ENCODE measurements around the gene WDR62. TPM values are rescaled to one million over a fixed set of nuclear protein-coding genes. Genes with fewer than 3 reads are reported as not detected.

Gene WDR62
- total RNA-seq, 1 experiment from 2014 or later: 32.9 TPM

DNA sequence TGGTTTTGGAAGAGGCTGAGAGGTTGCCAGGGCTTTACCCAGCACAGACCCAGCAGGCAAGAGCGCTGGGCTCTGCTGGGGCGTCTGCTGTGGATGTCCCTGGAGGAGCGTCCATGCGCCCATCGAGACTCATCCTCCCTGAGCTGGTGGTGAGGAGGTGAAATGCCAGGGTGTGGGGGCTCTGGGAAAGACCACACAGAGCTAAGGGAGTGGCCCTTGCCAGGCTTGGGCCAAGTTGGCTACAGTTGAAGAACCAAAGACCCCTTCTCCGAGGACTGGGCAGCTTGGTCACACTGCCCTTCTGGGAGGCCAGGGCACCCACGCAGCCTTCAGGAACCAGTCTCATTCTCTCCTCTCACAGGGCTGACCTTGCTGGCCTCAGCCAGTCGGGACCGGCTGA lies 31.6 kb downstream of the WDR62 start:
- ChIA-PET POLR2A (no interaction called here), CTCF (no interaction called here)
- H3K4me1 ChIP-seq: no peaks in the 10 kb centered on the region
- no peaks in the 10 kb centered on the region for H3K9me3 Mint-ChIP-seq (ENCODE audit: unreplicated experiment)
- H3K4me3 ChIP-seq (ENCODE audit: low read depth, low read length): no peak overlapping the region
- peaks cover 1% of the 10 kb centered on the region for H3K36me3 ChIP-seq (ENCODE audit: control insufficient read depth, insufficient read depth, low read length)
- DNase-seq: no peak
- no peaks in the 10 kb centered on the region for H3K27me3 ChIP-seq (replicated peaks; ENCODE audit: control insufficient read depth, insufficient read depth, low read length)
- no peaks in the 10 kb centered on the region for H3K4me1 Mint-ChIP-seq (ENCODE audit: low read depth, unreplicated experiment)
- BruUV-seq (replicated peaks): no TSS peak
- H3K27ac Mint-ChIP-seq (ENCODE audit: unreplicated experiment): no peak overlapping the region
- H3K9me3 ChIP-seq: no peaks in the 10 kb centered on the region
- H3K27me3 Mint-ChIP-seq (ENCODE audit: insufficient read depth, unreplicated experiment): no peaks in the 10 kb centered on the region
- intact Hi-C loops (cut with micrococcal nuclease; ENCODE audit: unreplicated experiment): no loop called here
- no peak overlapping the region for H3K4me3 Mint-ChIP-seq (ENCODE audit: unreplicated experiment)
- peaks cover 56% of the 10 kb centered on the region for H3K36me3 Mint-ChIP-seq (ENCODE audit: insufficient read depth, unreplicated experiment)
- TF ChIP-seq, protein P1, sequence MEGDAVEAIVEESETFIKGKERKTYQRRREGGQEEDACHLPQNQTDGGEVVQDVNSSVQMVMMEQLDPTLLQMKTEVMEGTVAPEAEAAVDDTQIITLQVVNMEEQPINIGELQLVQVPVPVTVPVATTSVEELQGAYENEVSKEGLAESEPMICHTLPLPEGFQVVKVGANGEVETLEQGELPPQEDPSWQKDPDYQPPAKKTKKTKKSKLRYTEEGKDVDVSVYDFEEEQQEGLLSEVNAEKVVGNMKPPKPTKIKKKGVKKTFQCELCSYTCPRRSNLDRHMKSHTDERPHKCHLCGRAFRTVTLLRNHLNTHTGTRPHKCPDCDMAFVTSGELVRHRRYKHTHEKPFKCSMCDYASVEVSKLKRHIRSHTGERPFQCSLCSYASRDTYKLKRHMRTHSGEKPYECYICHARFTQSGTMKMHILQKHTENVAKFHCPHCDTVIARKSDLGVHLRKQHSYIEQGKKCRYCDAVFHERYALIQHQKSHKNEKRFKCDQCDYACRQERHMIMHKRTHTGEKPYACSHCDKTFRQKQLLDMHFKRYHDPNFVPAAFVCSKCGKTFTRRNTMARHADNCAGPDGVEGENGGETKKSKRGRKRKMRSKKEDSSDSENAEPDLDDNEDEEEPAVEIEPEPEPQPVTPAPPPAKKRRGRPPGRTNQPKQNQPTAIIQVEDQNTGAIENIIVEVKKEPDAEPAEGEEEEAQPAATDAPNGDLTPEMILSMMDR (IDR thresholded peaks at IDR 0.05; ENCODE audit: insufficient read depth in 1 of 2, low read depth in 1 of 2, low read length in 1 of 2, severe bottlenecking in 1 of 2, unreplicated experiment in 1 of 2): no peak

DNA sequence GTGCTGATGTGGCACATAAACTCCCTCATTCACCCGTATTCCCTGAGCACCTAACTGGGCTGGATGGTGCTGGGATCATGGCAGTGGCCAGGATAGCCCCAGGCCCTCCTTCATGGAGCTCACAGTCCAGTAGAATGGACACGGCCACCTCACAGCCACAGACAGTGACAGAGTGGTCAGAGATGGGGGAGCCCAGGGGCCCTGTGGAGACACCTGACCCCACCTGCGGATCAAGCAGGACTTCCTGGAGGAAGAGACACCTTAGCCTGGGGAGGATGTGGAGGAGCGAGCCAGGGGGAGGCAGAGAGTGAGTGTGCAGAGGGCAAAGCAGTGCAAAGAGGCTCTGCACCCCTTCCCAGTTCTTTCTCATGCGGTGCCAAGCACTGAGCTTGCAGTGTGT lies 35.1 kb downstream of the WDR62 start:
- peaks cover 1% of the 10 kb centered on the region; the same call in 1 of the 2 replicates for H3K36me3 ChIP-seq (ENCODE audit: control insufficient read depth, insufficient read depth, low read length)
- POLR2A ChIA-PET: no interaction called here

DNA sequence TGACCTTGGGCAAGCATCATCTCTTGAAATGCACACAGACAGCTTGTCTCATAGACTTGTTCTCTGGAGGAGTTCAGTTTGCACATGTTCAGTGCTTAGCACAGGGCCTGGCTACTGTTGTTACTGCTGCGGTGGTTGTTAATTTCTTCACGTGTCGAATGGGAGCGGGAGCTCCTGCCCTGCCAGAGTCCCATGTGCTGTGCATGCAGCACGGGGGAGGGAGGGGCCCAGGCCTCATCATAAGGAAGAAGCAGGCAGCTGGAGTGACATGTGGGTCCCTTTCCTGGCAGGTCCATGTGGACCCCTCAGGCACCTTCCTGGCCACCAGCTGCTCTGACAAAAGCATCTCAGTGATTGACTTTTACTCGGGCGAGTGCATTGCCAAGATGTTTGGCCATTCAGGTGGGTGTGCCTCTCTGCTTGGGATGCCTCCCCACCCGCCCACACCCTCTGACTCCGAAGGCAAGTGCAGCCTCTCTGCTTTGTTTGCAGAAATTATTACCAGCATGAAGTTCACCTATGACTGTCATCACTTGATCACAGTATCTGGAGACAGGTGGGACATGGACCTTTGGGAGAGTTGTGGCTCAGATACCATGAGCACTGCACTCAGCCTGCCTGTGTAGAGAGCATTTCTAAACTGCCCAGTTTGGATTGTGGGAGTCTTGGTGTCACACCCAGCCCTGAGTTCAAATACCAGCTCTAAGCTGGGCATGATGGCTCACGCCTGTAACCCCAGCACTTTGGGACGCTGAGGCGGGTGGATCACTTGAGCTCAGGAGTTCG lies 36.4 kb downstream of the WDR62 start:
- no TSS peak for BruUV-seq (replicated peaks)

More for the DNA sequence above, 35.1 kb downstream of the WDR62 start:
- CTCF ChIA-PET: no interaction called here
- no TSS peak for BruUV-seq (replicated peaks)
- Histone ChIP-seq H3K9me3 (no peaks in the 10 kb centered on the region), H3K4me1 (no peaks in the 10 kb centered on the region), H3K4me3 (ENCODE audit: low read depth, low read length) (no peak overlapping the region), H3K27me3 (replicated peaks; ENCODE audit: control insufficient read depth, insufficient read depth, low read length) (no peaks in the 10 kb centered on the region)
- Mint-ChIP-seq H3K4me1 (ENCODE audit: low read depth, unreplicated experiment) (no peaks in the 10 kb centered on the region), H3K9me3 (ENCODE audit: unreplicated experiment) (no peaks in the 10 kb centered on the region), H3K27ac (ENCODE audit: unreplicated experiment) (no peak overlapping the region), H3K4me3 (ENCODE audit: unreplicated experiment) (no peak overlapping the region), H3K27me3 (ENCODE audit: insufficient read depth, unreplicated experiment) (no peaks in the 10 kb centered on the region), H3K36me3 (ENCODE audit: insufficient read depth, unreplicated experiment) (peaks cover 63% of the 10 kb centered on the region)
- intact Hi-C loops (cut with micrococcal nuclease; ENCODE audit: unreplicated experiment): no loop called here
- no peak for DNase-seq
- TF ChIP-seq, protein P1 (IDR thresholded peaks at IDR 0.05; ENCODE audit: insufficient read depth in 1 of 2, low read depth in 1 of 2, low read length in 1 of 2, severe bottlenecking in 1 of 2, unreplicated experiment in 1 of 2): no peak

More for the DNA sequence above, 36.4 kb downstream of the WDR62 start:
- no peaks in the 10 kb centered on the region for H3K4me1 ChIP-seq
- peaks cover 70% of the 10 kb centered on the region for H3K36me3 Mint-ChIP-seq (ENCODE audit: insufficient read depth, unreplicated experiment)
- ChIA-PET POLR2A (no interaction called here), CTCF (no interaction called here)
- no peak for DNase-seq
- no peak overlapping the region for H3K4me3 Mint-ChIP-seq (ENCODE audit: unreplicated experiment)
- H3K27ac Mint-ChIP-seq (ENCODE audit: unreplicated experiment): no peak overlapping the region
- TF ChIP-seq, protein P1 (IDR thresholded peaks at IDR 0.05; ENCODE audit: insufficient read depth in 1 of 2, low read depth in 1 of 2, low read length in 1 of 2, severe bottlenecking in 1 of 2, unreplicated experiment in 1 of 2): no peak
- no peaks in the 10 kb centered on the region for H3K4me1 Mint-ChIP-seq (ENCODE audit: low read depth, unreplicated experiment)
- no peaks in the 10 kb centered on the region for H3K27me3 Mint-ChIP-seq (ENCODE audit: insufficient read depth, unreplicated experiment)
- no peaks in the 10 kb centered on the region for H3K27me3 ChIP-seq (replicated peaks; ENCODE audit: control insufficient read depth, insufficient read depth, low read length)
- H3K4me3 ChIP-seq (ENCODE audit: low read depth, low read length): no peak overlapping the region
- no peaks in the 10 kb centered on the region for H3K9me3 Mint-ChIP-seq (ENCODE audit: unreplicated experiment)
- H3K9me3 ChIP-seq: no peaks in the 10 kb centered on the region
- peaks cover 1% of the 10 kb centered on the region; the same call in 1 of the 2 replicates for H3K36me3 ChIP-seq (ENCODE audit: control insufficient read depth, insufficient read depth, low read length)
- intact Hi-C loops (cut with micrococcal nuclease; ENCODE audit: unreplicated experiment): no loop called here

Data from Caco-2 (cell line).